ENCODE results near the gene IGFBP2.

The IGFBP2 gene

DNA sequence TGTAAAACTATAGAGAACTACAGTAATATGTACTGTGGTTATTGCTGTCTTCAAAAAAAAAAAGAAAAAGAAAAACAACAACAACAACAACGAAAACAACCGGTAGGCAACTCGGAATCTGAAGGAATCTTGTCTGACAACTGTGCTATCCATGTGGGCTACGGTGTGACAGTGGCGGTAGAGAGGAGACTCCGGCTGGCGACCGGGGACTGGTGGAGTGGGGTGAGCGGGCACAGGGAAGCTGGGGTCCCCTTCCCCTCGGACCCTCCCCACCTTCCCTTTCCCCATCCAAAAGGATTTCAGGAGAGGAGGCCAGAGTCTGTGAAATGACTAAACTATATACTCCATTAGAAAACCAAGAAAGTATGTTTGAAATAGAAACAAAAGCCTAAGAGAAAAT, 39.2 kb downstream of the IGFBP2 start:
- Histone ChIP-seq H3K36me3 (ENCODE audit: control insufficient read depth, insufficient read depth, low read length) (no peaks in the 10 kb centered on the region), H3K4me3 (replicated peaks; ENCODE audit: low read depth, low read length) (no peak overlapping the region), H3K27me3 (replicated peaks; ENCODE audit: control insufficient read depth, insufficient read depth, low read length) (no peaks in the 10 kb centered on the region; the same call in none of the 2 replicates)
- TF ChIP-seq, protein P1, sequence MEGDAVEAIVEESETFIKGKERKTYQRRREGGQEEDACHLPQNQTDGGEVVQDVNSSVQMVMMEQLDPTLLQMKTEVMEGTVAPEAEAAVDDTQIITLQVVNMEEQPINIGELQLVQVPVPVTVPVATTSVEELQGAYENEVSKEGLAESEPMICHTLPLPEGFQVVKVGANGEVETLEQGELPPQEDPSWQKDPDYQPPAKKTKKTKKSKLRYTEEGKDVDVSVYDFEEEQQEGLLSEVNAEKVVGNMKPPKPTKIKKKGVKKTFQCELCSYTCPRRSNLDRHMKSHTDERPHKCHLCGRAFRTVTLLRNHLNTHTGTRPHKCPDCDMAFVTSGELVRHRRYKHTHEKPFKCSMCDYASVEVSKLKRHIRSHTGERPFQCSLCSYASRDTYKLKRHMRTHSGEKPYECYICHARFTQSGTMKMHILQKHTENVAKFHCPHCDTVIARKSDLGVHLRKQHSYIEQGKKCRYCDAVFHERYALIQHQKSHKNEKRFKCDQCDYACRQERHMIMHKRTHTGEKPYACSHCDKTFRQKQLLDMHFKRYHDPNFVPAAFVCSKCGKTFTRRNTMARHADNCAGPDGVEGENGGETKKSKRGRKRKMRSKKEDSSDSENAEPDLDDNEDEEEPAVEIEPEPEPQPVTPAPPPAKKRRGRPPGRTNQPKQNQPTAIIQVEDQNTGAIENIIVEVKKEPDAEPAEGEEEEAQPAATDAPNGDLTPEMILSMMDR (IDR thresholded peaks at IDR 0.05; ENCODE audit: insufficient read depth, low read length, poor library complexity, severe bottlenecking): no peak
- no peak for DNase-seq (ENCODE audit: extremely low read depth, insufficient read length)

- TF ChIP-seq, protein P1 (IDR thresholded peaks at IDR 0.05; ENCODE audit: insufficient read depth, low read length, poor library complexity, severe bottlenecking): no peak
- H3K36me3 ChIP-seq (ENCODE audit: control insufficient read depth, insufficient read depth, low read length): no peaks in the 10 kb centered on the region
- no peaks in the 10 kb centered on the region; the same call in none of the 2 replicates for H3K27me3 ChIP-seq (replicated peaks; ENCODE audit: control insufficient read depth, insufficient read depth, low read length)
- DNase-seq (ENCODE audit: extremely low read depth, insufficient read length): no peak
- H3K4me3 ChIP-seq (replicated peaks; ENCODE audit: low read depth, low read length): no peak overlapping the region
Observed at GRCh38 chr2:216673021-216673420, 39.8 kb downstream of the IGFBP2 start.

GRCh38 chr2:216673609-216674008, 40.4 kb downstream of the IGFBP2 start:
- H3K27me3 ChIP-seq (replicated peaks; ENCODE audit: control insufficient read depth, insufficient read depth, low read length): no peaks in the 10 kb centered on the region; the same call in none of the 2 replicates
- TF ChIP-seq, protein P1 (IDR thresholded peaks at IDR 0.05; ENCODE audit: insufficient read depth, low read length, poor library complexity, severe bottlenecking): no peak
- H3K36me3 ChIP-seq (ENCODE audit: control insufficient read depth, insufficient read depth, low read length): no peaks in the 10 kb centered on the region
- H3K4me3 ChIP-seq (replicated peaks; ENCODE audit: low read depth, low read length): no peak overlapping the region
- DNase-seq (ENCODE audit: extremely low read depth, insufficient read length): no peak

- TF ChIP-seq, protein P1 (IDR thresholded peaks at IDR 0.05; ENCODE audit: insufficient read depth, low read length, poor library complexity, severe bottlenecking): no peak
- H3K36me3 ChIP-seq (ENCODE audit: control insufficient read depth, insufficient read depth, low read length): no peaks in the 10 kb centered on the region
- H3K4me3 ChIP-seq (replicated peaks; ENCODE audit: low read depth, low read length): no peak overlapping the region
- DNase-seq (ENCODE audit: extremely low read depth, insufficient read length): no peak
- H3K27me3 ChIP-seq (replicated peaks; ENCODE audit: control insufficient read depth, insufficient read depth, low read length): no peaks in the 10 kb centered on the region; the same call in none of the 2 replicates
Observed at GRCh38 chr2:216674376-216674775, 41.2 kb downstream of the IGFBP2 start.

DNA sequence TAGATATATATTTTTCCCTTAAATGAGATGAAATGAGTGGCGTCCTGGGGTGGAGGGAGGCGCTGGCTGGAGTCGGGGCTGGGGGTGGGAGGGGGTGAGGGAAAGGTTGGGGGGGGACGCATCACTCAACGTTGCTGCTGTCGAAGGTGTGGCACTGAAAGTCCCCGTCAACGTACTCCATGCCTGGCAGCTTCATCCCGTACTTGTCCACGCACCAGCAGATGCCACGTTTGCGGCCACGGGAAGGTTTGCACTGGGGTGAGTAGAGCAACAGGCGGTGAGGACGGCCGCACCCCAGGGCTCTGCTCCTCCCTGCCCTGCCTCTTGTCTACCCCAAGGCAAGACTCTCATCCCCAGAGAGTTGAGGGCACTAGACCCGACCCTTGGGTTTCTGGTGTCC, 43.4 kb downstream of the IGFBP2 start:
- Histone ChIP-seq H3K4me3 (replicated peaks; ENCODE audit: low read depth, low read length) (no peak overlapping the region), H3K27me3 (replicated peaks; ENCODE audit: control insufficient read depth, insufficient read depth, low read length) (no peaks in the 10 kb centered on the region; the same call in none of the 2 replicates), H3K36me3 (ENCODE audit: control insufficient read depth, insufficient read depth, low read length) (no peaks in the 10 kb centered on the region)
- DNase-seq (ENCODE audit: extremely low read depth, insufficient read length): no peak
- TF ChIP-seq, protein P1 (IDR thresholded peaks at IDR 0.05; ENCODE audit: insufficient read depth, low read length, poor library complexity, severe bottlenecking): no peak

All from GM06990 (cell line).